Pancreas (tissue), 10 donors: ENCODE results near the gene SLCO2B1. TPM values are rescaled to one million over a fixed set of nuclear protein-coding genes. Genes with fewer than 3 reads are reported as not detected.

ENCODE experiments used
- ATAC-seq, 4 donors: fragments of 200-7000 bp; cut with Tn5 transposase; one replicate each; pipeline versions ENCODE4 v1.8.0 to v1.9.1; 2020; ENCODE audit warnings: mild to moderate bottlenecking in 4 of 4, moderate library complexity in 4 of 4
- DNase-seq, 6 donors: peaks; one replicate each; pipeline ENCODE4 v3.0.0-alpha.2; 2020
- FAIRE-seq: peaks from 2 replicates; lab custom pipeline; 2012; peaks lifted over from hg19 to GRCh38; lab: Jason Lieb, UNC
- H3K27ac ChIP-seq, 4 donors: fragments of 200-600 bp; sonication (generic); 1 replicate in 3 of 4; 2 replicates in 1 of 4; pipeline versions ENCODE4 v1.5.0 to v1.8.0; 2020
- H3K27me3 ChIP-seq, 4 donors: fragments of 200-600 bp; one replicate each; pipeline ENCODE4 v1.8.0; 2021
- H3K36me3 ChIP-seq, 3 donors: fragments of 200-600 bp; sonication (generic) in 1 of 3; one replicate each; pipeline versions ENCODE4 v1.5.0 to v1.8.0; 2020 to 2021
- H3K4me1 ChIP-seq, 3 donors: fragments of 200-600 bp; one replicate each; pipeline ENCODE4 v1.8.0; 2021
- H3K4me3 ChIP-seq, 4 donors: fragments of 200-600 bp; sonication (generic) in 2 of 4; one replicate each; pipeline versions ENCODE4 v1.5.0 to v1.8.0; 2020 to 2021
- H3K9me3 ChIP-seq, 4 donors: fragments of 200-600 bp; one replicate each; pipeline ENCODE4 v1.8.0; 2021
- WGBS, 2 donors: extraction: QIAGEN DNeasy Blood & Tissue Kit; methylation state at CpG; one replicate each; pipeline ENCODE4 v1.1.7; 2013; 5-methylcytosine and 5-hydroxymethylcytosine counted together
- intact Hi-C, 3 donors: fragments of 100-400 bp; cut with DNase I; formaldehyde crosslinking; loops; one replicate each; pipeline versions ENCODE4 v1.11.1 to v1.14.2; 2022
- polyA plus RNA-seq, 2 donors: library from polyadenylated mRNA; stranded (reverse); fragments of 200-250 nt; gene quantifications; one replicate each; pipeline ENCODE4 v1.2.3, GENCODE V29; 2013
- total RNA-seq, 6 donors: library from RNA; stranded (reverse); fragmentation: NEBNext Ultra II Directional in 4 of 6; extraction: Animal tissue kit (Norgen Biotek cat#: 25700) in 4 of 6; gene quantifications; one replicate each; pipeline versions ENCODE4 v1.2.1 to v1.2.4, GENCODE V29; 2021 to 2023
- TF ChIP-seq, protein P1 (sequence below), 4 donors: fragments of 200-600 bp; sonication (generic) in 3 of 4; IDR thresholded peaks; one replicate each; pipeline versions ENCODE4 v1.5.0 to v1.8.0; 2021; ENCODE audit warnings: antibody characterized with exemption in 4 of 4
- donor health status: healthy with polysubstance abuse.
- donor health status: DM: no; HTN: no; CAD: no; lungs with moderate emphysema.
- donor health status: DM: no; HTN: no; CAD: no.
- donor health status: control.
- donor health status: control.
- donor health status: Bipolar disorder and iron deficiency.
- donor health status: DM: yes; HTN: yes; CAD: no.
- donor health status: DM: no; HTN: no; CAD: no.
- donor health status: DM: no; HTN: no; CAD: no.
- donor health status: DM: yes; HTN: yes; CAD: no.

Gene SLCO2B1
- total and polyA plus RNA-seq, 8 donors: 3.6 to 71.4 (median 25.9) TPM

GRCh38 chr11:75107187-75107586 lies 43.7 kb upstream of the SLCO2B1 start:
- Histone ChIP-seq H3K4me1 (no peaks in the 10 kb centered on the region), H3K27me3 (no peaks in the 10 kb centered on the region), H3K9me3 (no peaks in the 10 kb centered on the region), H3K27ac (no peak overlapping the region), H3K4me3 (no peak overlapping the region), H3K36me3 (no peaks in the 10 kb centered on the region)
- ATAC-seq: no peak
- intact Hi-C loops: no loop called here
- TF ChIP-seq, protein P1, sequence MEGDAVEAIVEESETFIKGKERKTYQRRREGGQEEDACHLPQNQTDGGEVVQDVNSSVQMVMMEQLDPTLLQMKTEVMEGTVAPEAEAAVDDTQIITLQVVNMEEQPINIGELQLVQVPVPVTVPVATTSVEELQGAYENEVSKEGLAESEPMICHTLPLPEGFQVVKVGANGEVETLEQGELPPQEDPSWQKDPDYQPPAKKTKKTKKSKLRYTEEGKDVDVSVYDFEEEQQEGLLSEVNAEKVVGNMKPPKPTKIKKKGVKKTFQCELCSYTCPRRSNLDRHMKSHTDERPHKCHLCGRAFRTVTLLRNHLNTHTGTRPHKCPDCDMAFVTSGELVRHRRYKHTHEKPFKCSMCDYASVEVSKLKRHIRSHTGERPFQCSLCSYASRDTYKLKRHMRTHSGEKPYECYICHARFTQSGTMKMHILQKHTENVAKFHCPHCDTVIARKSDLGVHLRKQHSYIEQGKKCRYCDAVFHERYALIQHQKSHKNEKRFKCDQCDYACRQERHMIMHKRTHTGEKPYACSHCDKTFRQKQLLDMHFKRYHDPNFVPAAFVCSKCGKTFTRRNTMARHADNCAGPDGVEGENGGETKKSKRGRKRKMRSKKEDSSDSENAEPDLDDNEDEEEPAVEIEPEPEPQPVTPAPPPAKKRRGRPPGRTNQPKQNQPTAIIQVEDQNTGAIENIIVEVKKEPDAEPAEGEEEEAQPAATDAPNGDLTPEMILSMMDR (IDR thresholded peaks at IDR 0.05): no peak
- 62 to 74% methylated on average over 4 of the region's 4 CpGs for WGBS, 2 donors
- DNase-seq: no peak
- FAIRE-seq: no peak

DNA sequence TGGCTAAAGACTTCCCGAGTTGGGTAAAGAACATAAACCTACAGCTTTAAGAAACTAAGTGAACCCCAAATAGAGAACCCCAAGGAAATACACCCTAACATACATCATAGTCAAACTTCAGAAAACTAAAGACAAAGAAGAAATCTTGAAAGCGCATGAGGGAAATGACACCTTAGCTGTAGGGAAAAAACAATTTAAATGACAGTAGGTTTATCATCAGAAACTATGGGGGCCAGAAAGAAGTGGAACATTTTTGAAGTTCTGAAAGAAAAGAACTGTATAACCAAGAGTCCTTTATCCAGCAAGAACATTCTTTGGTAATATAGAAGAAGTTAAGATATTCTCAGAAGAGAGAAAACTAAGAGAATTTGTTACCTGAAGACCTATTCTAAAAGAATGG lies 38.7 kb upstream of the SLCO2B1 start:
- intact Hi-C loops: no loop called here
- no peak for FAIRE-seq

GRCh38 chr11:75113030-75113429 lies 37.9 kb upstream of the SLCO2B1 start:
- no peak for DNase-seq
- WGBS, 2 donors: 27 to 32% methylated on average over 1 of the region's 1 CpG
- ATAC-seq: no peak
- Histone ChIP-seq H3K27me3 (no peaks in the 10 kb centered on the region), H3K4me1 (no peaks in the 10 kb centered on the region), H3K27ac (no peak overlapping the region), H3K4me3 (no peak overlapping the region), H3K9me3 (no peaks in the 10 kb centered on the region), H3K36me3 (no peaks in the 10 kb centered on the region)
- intact Hi-C loops: no loop called here
- FAIRE-seq: no peak
- TF ChIP-seq, protein P1 (IDR thresholded peaks at IDR 0.05): no peak

More for the DNA sequence above, 38.7 kb upstream of the SLCO2B1 start:
- ATAC-seq: no peak
- DNase-seq: no peak
- 80 to 87% methylated on average over 2 of the region's 2 CpGs for WGBS, 2 donors
- Histone ChIP-seq H3K27ac (no peak overlapping the region), H3K27me3 (no peaks in the 10 kb centered on the region), H3K9me3 (no peaks in the 10 kb centered on the region), H3K4me1 (no peaks in the 10 kb centered on the region), H3K4me3 (no peak overlapping the region), H3K36me3 (no peaks in the 10 kb centered on the region)
- TF ChIP-seq, protein P1 (IDR thresholded peaks at IDR 0.05): no peak

DNA sequence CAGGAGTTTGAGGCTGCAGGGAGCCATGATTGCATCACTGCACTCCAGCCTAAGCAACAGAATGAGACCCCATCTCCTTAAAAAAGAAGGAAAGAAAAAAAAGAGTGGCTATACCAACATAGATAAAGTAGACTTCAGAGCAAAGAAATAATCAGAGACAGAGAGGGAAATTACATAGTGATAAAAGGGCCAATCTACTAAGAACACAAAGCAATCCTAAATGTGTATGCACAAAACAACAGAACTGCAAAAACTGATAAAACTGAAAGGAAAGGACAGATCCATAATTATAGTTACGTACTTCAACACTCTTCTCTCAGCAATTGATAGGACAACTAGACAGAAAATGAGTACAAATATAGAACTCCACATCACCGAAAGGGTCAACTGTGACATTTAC lies 36.4 kb upstream of the SLCO2B1 start:
- TF ChIP-seq, protein P1 (IDR thresholded peaks at IDR 0.05): no peak
- no peaks in the 10 kb centered on the region for H3K9me3 ChIP-seq

DNA sequence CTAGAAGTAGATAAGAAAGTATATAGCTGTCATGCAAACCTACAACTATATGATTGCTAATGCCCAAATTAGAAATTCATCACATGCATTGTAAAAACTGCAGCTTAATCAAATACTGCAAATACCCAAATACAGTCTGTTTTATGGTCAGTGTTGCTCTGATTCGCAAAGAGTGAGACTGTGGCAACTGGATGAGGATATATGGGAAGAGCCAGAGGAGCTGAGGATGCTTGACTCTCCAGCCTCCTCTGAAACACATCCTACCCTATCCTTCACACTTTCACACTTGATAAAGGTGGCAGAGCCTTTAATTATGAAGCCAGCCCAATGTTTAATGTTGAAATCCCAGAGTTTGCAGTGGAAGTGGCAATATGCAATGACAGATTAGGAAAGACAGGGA lies 32.3 kb upstream of the SLCO2B1 start:
- DNase-seq (no peak), FAIRE-seq (no peak), ATAC-seq (no peak)
- TF ChIP-seq, protein P1 (IDR thresholded peaks at IDR 0.05): no peak
- Histone ChIP-seq H3K36me3 (no peaks in the 10 kb centered on the region), H3K27me3 (no peaks in the 10 kb centered on the region), H3K4me3 (no peak overlapping the region), H3K27ac (no peak overlapping the region), H3K4me1 (no peaks in the 10 kb centered on the region), H3K9me3 (no peaks in the 10 kb centered on the region)
- WGBS, 2 donors: 33 to 52% methylated on average over 1 of the region's 1 CpG
- intact Hi-C loops: no loop called here

More for the DNA sequence above, 36.4 kb upstream of the SLCO2B1 start:
- H3K4me1 ChIP-seq: no peaks in the 10 kb centered on the region
- intact Hi-C loops: no loop called here
- WGBS, 2 donors: 78 to 81% methylated on average over 2 of the region's 2 CpGs
- no peaks in the 10 kb centered on the region for H3K36me3 ChIP-seq
- DNase-seq: no peak
- H3K4me3 ChIP-seq: no peak overlapping the region
- H3K27ac ChIP-seq: no peak overlapping the region
- no peak for ATAC-seq
- no peak for FAIRE-seq
- no peaks in the 10 kb centered on the region for H3K27me3 ChIP-seq
